CD4-positive, alpha-beta T cell treated with Interleukin-17A for 4 hours (primary cell): Measurements from ENCODE around the gene CA4.

ENCODE experiments used
- DNase-seq: peaks from one replicate; pipeline ENCODE4 v3.0.0-alpha.2; 2020; ENCODE audit warnings: mixed read lengths

CA4 gene

DNA sequence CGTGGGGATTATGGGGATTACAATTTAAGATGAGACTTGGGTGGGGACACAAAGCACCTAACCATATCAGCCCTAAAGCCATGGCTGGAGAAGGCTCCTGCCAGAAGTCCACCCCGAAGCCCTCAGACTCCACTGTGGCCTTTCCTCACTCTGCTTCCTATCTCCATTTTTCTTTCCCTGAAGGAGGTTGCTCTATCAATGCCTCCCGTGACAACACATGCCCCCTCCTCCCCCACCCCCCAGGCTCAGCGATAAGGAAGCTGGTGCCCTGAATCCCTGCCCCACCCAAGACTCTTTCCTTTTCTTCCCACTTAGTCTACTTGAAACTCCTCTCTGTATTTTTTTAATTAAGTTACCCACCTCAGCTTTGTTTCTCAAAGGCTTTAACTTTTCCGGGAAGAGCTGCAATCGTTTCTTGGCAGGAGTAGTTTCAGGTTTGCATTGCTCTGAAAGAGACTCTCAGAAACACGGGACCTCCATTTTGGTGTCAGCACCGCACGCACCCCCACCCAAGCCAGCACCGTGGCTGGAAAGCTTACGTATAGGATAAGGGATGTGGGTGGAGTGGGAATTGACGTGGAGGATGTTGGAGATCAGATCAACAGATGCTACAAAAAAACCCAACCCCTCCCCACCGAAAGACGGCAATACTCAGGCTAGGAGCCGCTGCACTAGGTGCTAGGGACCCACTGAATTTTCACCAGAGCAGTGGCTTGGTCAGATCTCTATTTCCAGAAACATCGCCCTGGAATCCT lies 15.2 kb upstream of the CA4 start:
- peak; percentile 13 for DNase-seq

DNA sequence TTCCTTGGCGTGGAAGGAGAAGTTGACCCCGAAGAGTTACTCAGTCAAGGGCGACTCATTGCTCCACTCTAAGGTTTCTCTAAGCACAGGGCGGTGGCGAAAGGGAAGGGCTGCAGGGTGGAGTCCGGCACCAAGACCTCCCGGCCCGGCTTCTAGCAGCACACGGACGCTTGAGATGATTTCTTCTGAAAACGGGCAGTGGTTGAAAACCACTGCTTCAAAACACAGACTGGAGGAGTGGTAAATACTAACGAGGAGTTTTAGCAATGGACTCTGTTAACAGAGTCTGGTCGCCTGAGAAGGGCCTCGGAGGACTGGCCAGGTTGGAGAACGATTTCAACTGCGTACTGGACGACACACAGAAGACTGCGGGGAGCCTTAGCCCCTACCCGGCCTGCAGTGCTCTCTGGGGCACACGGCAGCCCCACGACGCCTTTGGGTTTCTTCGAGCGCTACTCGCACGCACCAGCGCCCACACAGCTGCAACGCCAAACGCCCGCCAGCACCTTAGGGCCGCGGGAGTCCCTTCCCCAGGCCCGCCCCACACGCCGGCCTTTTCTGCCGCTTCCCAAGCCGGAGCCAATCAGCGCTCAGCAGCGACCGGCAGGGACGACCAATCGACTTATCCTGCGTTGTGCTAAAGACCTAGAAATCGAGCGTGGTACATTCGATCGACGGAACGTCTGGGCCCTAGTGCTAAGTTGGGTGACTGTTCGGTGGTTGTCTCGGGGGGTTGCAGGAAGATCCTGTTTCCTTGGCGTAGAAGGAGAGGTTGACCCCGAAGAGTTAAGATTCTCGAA lies 14.4 kb upstream of the CA4 start:
- peak; percentile 77 for DNase-seq

DNA sequence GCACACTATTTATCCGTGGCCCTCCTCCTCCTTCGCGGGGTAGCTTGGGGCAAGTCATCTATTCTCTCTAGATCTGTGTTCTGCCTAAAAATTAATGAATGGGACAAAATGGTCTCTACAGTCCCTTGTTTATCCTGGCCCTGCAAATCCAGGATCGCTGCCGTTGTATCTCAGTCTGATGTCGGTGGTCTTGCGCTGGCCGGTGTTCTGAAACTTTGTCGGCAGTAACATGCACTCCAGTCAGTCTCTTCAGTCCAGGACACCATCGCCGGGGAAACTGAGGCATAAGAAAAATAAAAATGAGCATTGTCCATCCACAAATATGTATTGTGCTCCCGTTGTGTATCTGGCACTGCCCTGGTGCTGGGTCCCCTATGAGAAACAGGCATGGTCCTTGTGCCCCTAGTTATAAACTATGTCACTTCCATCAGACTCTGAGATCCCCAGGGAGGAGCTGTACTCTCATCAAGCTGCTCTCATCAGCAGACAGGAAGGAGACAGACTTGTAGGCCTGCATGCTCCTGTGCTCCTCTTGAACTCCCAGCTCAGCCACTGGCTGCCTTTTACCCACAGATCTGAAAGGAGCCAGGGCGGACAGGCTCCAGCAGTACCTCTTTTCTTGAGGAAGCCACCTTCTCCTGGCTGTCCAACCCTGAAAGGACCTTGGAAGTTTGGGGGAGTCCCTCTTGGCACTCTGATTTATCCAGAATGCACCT lies 13.7 kb upstream of the CA4 start:
- DNase-seq = no peak

DNA sequence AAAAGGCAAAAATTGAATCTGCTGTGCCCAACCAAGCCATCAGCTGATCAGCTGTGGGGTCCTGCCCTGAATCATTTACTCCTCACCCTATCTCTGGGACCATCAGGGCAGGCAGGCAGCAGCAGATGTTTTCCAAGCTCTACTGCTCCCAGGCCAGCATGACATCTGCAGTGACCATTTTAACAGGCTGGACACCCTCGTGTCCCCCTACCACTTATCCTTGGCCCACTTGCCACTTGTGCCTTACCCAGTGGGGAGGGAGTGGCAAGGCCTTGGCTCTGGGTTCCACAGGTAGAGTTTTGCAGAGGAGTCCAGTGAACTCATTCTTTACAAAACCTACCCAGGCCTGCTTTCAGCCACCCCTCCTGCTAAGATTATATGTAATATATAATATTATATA lies 12.0 kb upstream of the CA4 start:
- DNase-seq = no peak

DNA sequence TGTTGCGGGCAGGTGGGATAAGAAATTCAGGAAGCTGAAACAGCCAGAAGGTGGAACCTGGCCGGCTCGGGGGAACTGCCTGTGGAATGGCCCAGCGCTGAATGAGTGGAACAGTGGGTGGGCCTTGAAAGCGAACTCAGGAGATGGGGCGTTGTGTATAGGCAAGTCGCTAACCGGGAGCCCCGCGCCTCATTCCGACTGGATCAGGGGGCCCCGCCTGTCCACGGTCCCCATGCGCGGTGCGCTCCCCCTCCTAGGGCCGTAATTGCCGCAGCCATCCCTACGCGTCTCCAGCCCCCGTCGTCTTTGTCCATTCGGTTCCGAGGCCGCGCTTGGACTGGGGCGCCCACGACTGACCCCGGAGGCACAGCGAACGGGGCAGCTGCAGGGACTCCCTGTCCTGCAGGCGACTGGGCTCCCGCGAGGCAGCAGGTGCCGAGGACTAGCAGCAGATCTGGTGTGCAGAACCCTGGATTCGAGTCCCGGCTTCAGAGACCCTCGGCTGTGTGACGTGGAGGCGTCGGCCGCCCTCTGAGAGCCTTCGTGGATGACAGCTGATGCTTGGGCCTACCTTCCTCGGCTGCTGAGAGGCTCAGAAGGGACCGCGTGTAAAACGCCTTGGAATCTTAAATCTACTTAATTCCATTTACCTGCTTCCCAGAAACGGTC lies 10.9 kb upstream of the CA4 start:
- DNase-seq = no peak

DNA sequence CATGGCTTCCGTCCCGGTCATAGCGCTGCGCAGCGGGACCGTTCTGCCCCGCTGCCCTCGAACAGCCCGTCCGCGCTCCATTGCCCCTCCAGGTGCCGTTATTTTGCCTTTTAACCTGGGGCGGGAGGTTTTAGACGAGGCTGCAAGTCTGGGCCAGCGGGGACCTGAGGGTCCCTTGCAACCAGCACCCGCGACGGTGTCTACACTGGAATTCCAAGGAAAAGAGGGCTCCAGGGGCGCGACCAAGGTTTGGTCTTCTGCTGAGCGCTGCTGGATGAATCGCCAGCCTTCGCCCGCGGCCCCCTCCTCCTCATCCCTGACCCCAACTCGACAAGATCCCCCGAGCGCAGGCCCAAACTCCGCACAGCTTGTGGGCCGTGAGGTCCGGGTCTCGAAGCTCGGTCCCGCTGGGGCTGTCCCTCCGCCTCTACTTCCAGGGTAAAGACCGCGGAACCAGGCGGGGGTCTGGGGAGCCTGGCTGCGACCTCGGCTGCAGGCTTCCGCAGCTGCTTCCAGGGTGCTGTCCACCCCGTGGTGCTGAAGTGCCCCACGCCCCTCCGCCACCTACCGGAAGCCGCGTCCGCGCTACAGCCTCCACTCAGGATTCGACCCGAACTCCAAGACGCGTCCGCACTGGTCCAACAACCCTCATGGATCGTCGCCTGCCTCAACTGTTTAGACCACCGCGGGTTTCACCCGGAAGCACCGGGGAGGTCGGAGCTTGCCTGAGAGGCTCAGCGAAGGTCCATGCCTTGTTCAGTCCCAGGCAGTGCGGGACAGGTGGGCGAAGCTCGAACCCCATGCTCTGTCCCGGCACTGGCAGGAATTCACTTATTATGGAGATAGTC lies 10.1 kb upstream of the CA4 start:
- DNase-seq = peak; percentile 75

DNA sequence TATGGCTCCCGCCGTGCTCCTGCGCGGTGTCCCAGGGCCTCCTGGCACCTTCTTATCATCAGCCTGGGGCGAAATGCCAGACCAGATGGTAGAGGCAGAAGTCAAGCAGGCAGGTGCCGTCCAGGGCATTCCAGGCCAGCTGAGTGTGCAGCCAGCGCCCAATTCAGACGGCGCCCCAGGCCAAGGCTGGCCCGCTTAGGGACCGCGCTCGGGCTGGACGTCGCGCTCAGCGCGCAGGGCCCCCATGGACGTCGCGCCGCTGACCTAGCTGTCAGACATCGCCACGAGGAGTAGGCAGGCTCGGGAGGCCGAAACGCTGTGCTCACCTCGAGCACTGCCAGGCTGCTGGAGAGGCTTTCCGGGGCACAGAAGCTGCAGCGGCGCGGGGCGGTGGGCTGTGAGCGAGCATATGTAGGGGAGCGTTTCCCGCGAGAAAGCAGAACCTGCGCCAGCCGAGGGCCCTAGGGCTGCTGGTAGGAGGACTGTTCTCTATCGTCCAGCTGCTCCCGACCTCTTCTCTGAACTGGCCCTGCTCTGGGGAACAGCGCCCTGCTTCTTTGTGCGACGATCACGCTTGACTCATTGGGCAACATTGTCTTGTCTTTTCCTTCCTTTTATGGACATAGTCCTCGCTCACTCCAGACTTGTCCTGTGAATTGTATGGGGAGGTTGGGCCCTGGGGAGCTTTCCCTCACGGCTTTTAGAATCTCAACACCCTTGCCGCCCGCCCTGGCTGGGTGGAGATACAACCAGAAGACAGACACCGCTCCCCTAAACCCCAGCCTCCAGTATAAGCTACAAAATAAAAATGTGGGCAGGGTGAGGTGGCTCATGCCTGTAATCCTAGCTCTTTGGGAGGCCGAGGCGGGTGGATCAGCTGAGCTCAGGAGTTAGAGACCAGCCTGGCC lies 8.4 kb upstream of the CA4 start:
- DNase-seq = no peak

DNA sequence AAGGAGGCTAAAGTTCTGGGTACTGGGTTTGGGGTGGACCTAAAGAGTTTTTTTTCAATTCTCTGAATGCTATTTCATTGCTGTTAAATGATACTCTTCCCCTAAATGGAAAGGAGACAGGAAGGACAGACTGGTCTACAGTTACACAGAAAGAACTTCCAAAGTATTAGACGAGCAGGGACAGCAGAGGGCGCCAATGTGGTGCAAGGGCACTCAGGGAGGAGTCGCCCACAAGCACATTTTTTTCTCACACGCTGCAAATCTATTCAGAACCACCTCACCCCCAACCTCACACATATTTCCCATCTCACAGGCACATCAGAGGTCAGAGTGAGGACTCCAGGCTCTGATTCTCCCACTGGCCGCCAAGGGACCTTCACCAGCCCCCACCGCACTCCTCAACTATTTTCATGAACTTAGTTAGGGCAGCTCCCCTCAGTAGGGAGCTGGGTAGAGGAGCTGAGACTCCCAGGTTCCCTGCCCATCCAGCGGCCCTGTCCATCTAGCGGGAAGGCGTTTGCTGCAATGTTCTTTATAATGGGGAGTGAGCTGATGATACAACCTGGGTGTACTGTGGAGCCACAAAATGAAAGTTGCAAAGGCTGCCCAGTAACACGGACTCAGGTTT lies 6.8 kb upstream of the CA4 start:
- peak; percentile 77 for DNase-seq

DNA sequence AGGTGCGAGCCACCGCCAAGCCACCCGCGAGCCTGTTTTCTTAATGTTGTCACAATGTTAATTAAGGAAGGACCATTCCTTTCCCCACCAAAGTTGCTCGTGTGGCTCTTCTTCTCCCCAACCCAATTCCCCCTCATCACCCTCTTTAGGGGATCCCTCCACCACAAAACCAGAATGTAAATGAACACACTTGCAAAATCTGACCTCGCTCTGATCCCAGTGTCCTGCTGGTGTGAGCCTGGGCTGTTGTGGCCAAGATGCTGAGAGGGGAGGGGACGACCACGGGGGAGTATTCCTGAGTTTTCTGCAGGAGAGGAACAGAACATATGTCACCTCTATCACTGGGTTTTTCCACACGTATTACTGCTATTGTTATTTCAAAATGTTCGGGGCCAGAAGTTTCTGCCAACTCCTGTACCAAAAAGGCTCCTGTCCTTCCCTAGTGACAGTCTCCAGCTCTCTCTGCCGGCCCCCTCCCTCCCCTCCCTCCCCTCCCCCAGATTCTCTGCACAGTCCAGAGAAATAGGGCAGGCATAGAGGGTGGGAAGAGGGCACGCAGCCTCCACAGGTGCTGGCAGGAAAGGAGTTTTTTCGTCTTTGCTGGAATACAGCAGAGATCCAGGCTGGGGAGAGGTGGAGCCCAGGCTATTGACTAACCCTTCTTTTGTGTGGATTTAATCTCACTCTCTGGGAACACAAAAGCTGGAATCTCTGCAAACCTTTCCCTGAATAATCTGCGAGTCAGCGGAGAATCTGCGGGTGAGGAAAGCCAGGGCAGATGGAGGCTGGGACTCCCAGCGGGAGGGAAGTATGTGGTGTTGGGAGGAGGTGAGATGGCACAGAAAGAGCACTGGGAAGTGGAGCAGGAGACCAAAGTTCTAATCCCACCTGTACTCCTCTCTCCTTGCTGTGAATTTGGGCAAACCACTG lies 4.5 kb upstream of the CA4 start:
- no peak for DNase-seq

DNA sequence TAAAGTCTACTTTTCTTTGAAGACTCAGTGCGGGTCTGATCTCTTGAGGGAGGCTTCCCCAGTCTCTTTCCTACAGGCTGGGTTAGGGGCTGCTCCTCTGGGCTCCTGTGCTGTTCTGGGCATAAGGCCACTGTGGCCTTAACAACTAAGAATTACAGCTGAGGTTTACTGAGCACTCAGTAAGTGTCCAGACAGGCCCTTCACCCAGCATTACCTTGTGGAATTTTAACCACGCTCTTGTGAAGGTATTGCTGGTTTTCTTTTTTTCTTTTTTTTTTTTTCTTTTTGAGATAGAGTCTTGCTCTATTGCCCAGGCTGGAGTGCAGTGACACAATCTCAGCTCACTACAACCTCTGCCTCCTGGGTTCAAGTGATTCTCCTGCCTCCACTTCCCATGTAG lies 3.6 kb upstream of the CA4 start:
- DNase-seq = no peak

DNA sequence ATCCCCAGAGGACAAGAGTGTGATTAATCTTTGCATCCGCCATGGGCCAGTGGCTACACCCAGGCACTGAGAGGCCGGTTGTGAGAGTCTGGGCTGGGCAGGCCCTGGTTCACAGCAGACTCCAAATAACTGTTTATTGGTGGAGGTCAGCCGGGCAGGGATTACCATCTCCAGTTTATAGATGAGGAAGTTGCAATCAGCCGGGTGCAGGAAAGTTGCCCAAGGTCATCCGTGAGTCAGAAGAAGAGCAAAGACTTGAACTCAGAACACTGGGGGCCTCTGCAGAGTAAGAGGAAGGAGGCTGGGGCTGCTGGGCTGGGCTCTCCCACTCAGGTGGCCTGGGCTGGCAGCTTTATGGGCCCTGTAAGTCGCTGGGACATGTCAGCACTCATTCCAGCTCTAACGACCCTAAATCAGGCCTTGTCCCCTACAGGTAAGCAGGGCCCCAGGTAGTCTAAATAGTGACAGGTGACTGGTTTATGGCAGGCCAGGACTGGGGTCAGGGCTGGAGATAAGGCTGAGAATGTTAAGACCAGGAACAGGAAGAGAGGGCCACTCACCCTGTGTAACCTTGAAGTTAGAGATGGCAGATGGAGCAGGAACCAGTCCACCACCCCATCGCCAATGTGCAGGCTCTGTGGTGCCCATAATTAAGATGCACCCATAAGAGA lies 2.1 kb upstream of the CA4 start:
- DNase-seq = no peak

DNA sequence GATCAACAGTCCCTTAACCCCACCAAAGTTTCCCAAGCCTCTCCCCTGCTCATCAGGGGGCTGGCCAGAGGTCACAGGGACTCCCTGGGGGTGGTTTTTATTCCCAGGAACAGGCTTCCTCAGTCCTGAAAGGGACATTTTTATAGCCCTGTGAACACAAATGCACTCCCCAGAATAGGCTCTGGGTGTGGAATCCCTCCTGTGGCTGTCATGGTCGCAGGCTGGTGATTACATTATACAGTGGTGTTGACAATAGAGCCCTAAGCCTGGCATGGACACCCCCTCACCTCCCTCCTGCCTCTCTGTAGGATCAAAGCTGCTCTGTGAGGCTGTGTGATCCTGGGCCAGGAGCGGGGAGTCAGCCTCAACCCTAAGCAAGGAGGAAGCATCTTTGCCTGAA lies 1.4 kb upstream of the CA4 start:
- no peak for DNase-seq

DNA sequence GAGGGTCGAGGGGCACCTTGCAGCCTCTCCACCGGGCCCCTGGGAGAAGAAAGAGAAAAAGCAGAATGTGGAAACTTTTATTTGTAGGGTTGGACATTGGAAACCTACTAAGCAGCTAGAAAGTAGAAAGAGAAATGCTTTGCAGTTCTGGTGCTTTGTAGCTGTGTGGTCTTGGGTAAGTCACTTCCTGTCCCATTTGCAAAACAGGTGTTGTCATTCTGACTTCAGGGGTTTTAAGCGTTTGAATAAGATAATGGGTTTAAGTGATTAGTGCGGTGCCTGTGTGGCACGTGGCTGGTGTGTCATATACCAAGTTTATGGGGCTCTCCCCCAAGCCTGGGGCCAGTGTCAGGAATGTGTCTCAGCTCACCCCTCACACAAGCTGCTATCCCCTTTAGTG lies 1.6 kb downstream of the CA4 start:
- no peak for DNase-seq

DNA sequence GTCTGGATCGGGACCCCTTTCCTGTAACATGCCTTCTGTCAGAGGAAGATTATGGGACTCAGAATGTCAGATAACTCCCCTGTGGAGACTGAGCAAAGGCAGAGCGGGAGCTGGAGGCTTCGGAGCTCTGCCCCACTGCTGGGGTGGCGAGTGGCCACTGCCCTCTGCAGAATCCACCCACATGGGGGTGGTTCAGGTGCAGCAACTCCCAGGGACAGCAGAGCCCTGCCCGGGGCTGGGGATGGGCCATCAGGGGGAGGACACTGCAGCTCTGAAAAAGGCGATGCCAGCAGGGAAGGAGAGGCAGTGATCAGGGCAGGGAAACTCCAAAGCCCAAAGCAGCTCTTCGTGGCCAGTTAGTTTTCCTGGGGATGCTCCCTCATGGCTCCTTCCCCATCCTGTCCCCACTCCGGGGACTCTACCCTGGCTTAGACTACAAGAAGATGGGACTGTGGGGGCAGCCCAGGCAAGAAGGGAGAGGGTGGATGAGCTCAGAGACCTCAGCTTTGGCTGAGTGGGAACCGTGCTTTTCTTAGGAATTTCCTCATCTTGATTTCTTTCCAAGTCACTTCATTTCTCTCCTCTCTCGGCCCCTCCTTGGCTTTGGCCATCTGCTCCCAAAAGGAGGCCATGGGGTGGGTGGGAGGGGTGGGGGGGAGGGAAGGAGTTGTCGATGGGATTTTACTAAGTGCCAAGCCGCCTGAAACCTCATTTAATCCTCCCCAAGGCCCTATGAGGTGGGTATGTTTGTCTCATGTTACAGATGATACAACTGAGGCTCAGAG lies 4.0 kb downstream of the CA4 start:
- DNase-seq = no peak

DNA sequence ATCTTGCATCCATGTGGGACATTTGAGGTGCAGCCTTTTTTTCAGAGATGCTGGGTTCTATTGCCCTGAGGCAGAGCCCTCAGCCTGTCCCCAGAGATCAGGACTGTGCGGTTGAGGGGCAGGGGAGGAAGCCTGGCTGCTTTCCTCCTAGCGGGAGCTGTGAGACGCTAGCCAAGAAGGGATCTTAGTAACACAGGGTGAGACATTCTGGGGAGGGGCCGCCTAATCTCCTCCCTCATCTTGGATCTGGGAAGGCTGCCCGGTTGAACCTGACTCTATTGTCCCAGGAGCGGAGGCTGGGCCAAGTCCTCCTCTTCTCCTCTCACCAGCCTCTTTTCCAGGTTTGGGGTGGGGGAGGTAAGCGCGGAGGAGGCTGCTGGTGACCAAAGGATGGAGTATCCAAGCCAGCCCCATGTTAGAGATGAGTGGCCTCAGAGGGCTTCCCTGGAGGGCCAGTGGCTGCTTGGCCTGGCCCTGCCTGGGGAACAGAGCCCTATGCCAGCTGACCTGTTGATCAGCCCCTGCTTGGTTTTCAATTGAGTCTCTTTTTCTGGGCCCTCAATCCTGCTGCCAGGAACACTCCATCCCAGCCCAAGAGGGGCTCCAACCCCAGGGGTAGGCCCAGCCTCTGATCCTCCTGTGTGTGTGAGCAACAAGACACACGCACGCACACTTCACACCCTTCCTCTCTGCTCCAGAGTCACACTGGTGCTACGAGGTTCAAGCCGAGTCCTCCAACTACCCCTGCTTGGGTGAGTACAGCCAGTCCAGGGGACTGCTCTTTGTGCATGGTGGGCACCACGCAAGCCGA lies 5.0 kb downstream of the CA4 start:
- no peak for DNase-seq

DNA sequence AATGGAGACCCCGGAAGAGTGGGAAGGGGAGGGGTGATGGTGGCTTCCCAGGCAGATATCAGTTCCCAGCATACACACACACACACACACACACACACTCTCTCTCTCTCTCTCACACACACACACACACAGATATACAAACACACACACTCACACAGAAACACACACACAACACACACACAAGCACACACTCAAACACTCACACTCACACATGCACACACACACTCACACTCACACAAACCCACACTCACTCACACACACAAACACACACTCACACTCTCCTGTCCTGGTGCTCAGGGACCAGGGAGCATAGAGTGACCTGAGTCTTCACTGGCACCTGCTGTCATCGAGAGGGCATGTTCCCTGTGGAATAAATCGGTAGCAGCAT lies 5.6 kb downstream of the CA4 start:
- no peak for DNase-seq

DNA sequence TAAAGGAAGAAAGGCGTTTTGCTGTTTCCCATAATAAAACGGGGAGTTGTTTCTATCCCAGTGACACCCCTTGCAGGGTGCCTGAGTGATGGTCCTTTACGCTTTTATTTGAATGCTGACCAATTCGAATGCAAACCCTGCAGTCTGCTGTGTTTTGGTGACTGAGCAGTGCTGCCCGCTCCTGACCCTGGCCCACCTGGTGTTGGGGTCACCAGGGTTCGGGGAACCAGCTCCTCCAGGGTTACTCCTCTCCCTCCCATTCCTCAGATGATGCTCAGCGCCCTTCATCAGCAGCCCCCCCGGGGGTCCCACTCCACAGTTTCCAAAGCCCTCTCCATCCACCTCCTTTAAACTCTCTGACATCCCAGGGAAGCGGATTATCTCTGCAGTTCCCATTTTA lies 6.0 kb downstream of the CA4 start:
- DNase-seq = no peak
